ENCODE data around the gene CFAP206.

CFAP206 gene

GRCh38 chr6:87378947-87379346 is 28.8 kb upstream of the CFAP206 start:
- TF ChIP-seq ZNF366 (tag by site-specific recombination; conservative IDR thresholded peaks at IDR 0.05) (0 out of 2 replicates have a peak, but pooled peaks have one; percentile 28), ZNF707 (tag by site-specific recombination; IDR thresholded peaks at IDR 0.05) (no peak)
- POLR2A ChIA-PET: no interaction called here
- H3K27ac ChIP-seq (ENCODE audit: extremely low read depth, low read depth, low read length): no peak overlapping the region

GRCh38 chr6:87382861-87383260 is 24.9 kb upstream of the CFAP206 start:
- TF ChIP-seq ZNF140 (tag by site-specific recombination; IDR thresholded peaks at IDR 0.05) (no peak), ZNF544 (tag by site-specific recombination; IDR thresholded peaks at IDR 0.05) (no peak), SCRT1 (tag by site-specific recombination; IDR thresholded peaks at IDR 0.05; ENCODE audit: borderline replicate concordance) (no peak), ZNF473 (tag by site-specific recombination; IDR thresholded peaks at IDR 0.05) (no peak), ZNF707 (tag by site-specific recombination; IDR thresholded peaks at IDR 0.05) (no peak), CTCF (tag by site-specific recombination; IDR thresholded peaks at IDR 0.05) (no peak), BCL6B (tag by site-specific recombination; IDR thresholded peaks at IDR 0.05) (no peak), ZNF266 (tag by site-specific recombination; IDR thresholded peaks at IDR 0.05; ENCODE audit: low read depth) (no peak), ZNF37A (tag by site-specific recombination; IDR thresholded peaks at IDR 0.05) (no peak), ZNF311 (tag by site-specific recombination; IDR thresholded peaks at IDR 0.05; ENCODE audit: borderline replicate concordance) (no peak), ZFP69B (tag by site-specific recombination; IDR thresholded peaks at IDR 0.05) (no peak), ZNF654 (tag by site-specific recombination; IDR thresholded peaks at IDR 0.05; ENCODE audit: low read depth) (no peak)
- CTCF ChIA-PET: interaction anchor here (0.6 to 1.4 kb wide), 2 partner anchors 10 to 354 kb away, joined by 3 to 4 read pairs; no protein-coding TSS in a partner anchor
- H3K4me1 ChIP-seq (ENCODE audit: control insufficient read depth, insufficient read depth, low read length): no peaks in the 10 kb centered on the region
- POLR2A ChIA-PET: no interaction called here
- H3K4me3 ChIP-seq (ENCODE audit: low read depth, low read length): no peak overlapping the region
- no peaks in the 10 kb centered on the region for H3K36me3 ChIP-seq (ENCODE audit: control insufficient read depth in 2 of 2, insufficient read depth in 1 of 2, low read length in 2 of 2)
- H3K27ac ChIP-seq (ENCODE audit: extremely low read depth, low read depth, low read length): no peak overlapping the region
- H3K9me3 ChIP-seq (ENCODE audit: control insufficient read depth, insufficient read depth, low read depth, low read length): no peaks in the 10 kb centered on the region

More at GRCh38 chr6:87378947-87379346, 28.8 kb upstream of the CFAP206 start:
- CTCF ChIA-PET: interaction anchor here (0.6 kb wide), 1 partner anchor 195 kb away, joined by 3 read pairs; no protein-coding TSS in a partner anchor
- Histone ChIP-seq H3K4me3 (ENCODE audit: low read depth, low read length) (no peak overlapping the region), H3K36me3 (ENCODE audit: control insufficient read depth in 2 of 2, insufficient read depth in 1 of 2, low read length in 2 of 2) (no peaks in the 10 kb centered on the region), H3K4me1 (ENCODE audit: control insufficient read depth, insufficient read depth, low read length) (no peaks in the 10 kb centered on the region), H3K9me3 (ENCODE audit: control insufficient read depth, insufficient read depth, low read depth, low read length) (no peaks in the 10 kb centered on the region)

GRCh38 chr6:87384038-87384437 is 23.7 kb upstream of the CFAP206 start:
- CTCF ChIA-PET: interaction anchor here (0.8 to 1.6 kb wide), 2 partner anchors 9 to 10 kb away, joined by 4 to 11 read pairs; no protein-coding TSS in a partner anchor
- Histone ChIP-seq H3K4me1 (ENCODE audit: control insufficient read depth, insufficient read depth, low read length) (no peaks in the 10 kb centered on the region), H3K27ac (ENCODE audit: extremely low read depth, low read depth, low read length) (no peak overlapping the region), H3K36me3 (ENCODE audit: control insufficient read depth in 2 of 2, insufficient read depth in 1 of 2, low read length in 2 of 2) (no peaks in the 10 kb centered on the region), H3K4me3 (ENCODE audit: low read depth, low read length) (no peak overlapping the region), H3K9me3 (ENCODE audit: control insufficient read depth, insufficient read depth, low read depth, low read length) (no peaks in the 10 kb centered on the region)
- no peak for TF ChIP-seq ZNF704 (tag by site-specific recombination; IDR thresholded peaks at IDR 0.05)
- TF ChIP-seq ZNF366 (tag by site-specific recombination; conservative IDR thresholded peaks at IDR 0.05): 0 out of 2 replicates have a peak, but pooled peaks have one; percentile 25
- peak; percentile 32; the same call in 1 of the 2 replicates for TF ChIP-seq ATF2 (tag by site-specific recombination; IDR thresholded peaks at IDR 0.05; ENCODE audit: low read depth)
- POLR2A ChIA-PET: no interaction called here

All from HEK293 (cell line).